H1 (cell line): ENCODE data around the gene PLXND1. TPM values are rescaled to one million over a fixed set of nuclear protein-coding genes. Genes with fewer than 3 reads are reported as not detected.

Source experiments
- CTCF ChIA-PET: fragments of 300-600 bp; sonication (Branson Sonifier 250); formaldehyde crosslinking; loops from one replicate; lab custom pipeline; 2021; ENCODE audit not compliant: partially characterized antibody; lab: Charles Lee
- POLR2A ChIA-PET: fragments of 300-600 bp; sonication (Branson Sonifier 250); formaldehyde crosslinking; loops from one replicate; lab custom pipeline; 2021; ENCODE audit warnings: inconsistent platforms; ENCODE audit not compliant: partially characterized antibody; lab: Charles Lee
- DNase-seq, 2 experiments: peaks; one replicate each; pipeline versions ENCODE4 v3.0.0 to v3.0.0-alpha.2; 2010 to 2022; ENCODE audit warnings: low spot score in 2 of 2, low read depth in 1 of 2, mixed read lengths in 1 of 2
- FAIRE-seq: peaks from 2 replicates; lab custom pipeline; 2011; peaks lifted over from hg19 to GRCh38; lab: Jason Lieb, UNC
- H2AFZ ChIP-seq: 2 replicates; pipeline ENCODE4 v1.8.1; 2012; ENCODE audit warnings: low read length, inconsistent platforms
- H2AK5ac ChIP-seq: 2 replicates; pipeline ENCODE4 v1.6.1; 2013; ENCODE audit warnings: low read depth, low read length
- H2BK120ac ChIP-seq: replicated peaks from 2 replicates; pipeline ENCODE3; 2013; ENCODE audit warnings: low read depth, low read length, inconsistent platforms
- H2BK12ac ChIP-seq: 2 replicates; pipeline ENCODE4 v1.6.1; 2013; ENCODE audit warnings: low read depth, low read length
- H2BK15ac ChIP-seq: 2 replicates; pipeline ENCODE4 v1.6.1; 2013; ENCODE audit warnings: low read length
- H2BK20ac ChIP-seq: 2 replicates; pipeline ENCODE4 v1.6.1; 2013; ENCODE audit warnings: low read length
- H2BK5ac ChIP-seq: 2 replicates; pipeline ENCODE4 v1.6.1; 2013; ENCODE audit warnings: low read depth, low read length
- H3K14ac ChIP-seq: 2 replicates; pipeline ENCODE4 v1.6.1; 2013; ENCODE audit warnings: inconsistent platforms; ENCODE audit not compliant: insufficient read length
- H3K18ac ChIP-seq: 2 replicates; pipeline ENCODE4 v1.6.1; 2013; ENCODE audit warnings: low read length; ENCODE audit errors: extremely low read depth
- H3K23ac ChIP-seq: 2 replicates; pipeline ENCODE4 v1.6.1; 2013; ENCODE audit warnings: inconsistent platforms; ENCODE audit not compliant: insufficient read length
- H3K23me2 ChIP-seq: 2 replicates; pipeline ENCODE4 v1.6.1; 2013; ENCODE audit warnings: low read depth, low read length
- H3K27ac ChIP-seq: 2 replicates; pipeline ENCODE4 v1.6.1; 2011; ENCODE audit warnings: low read depth, low read length, inconsistent platforms
- H3K27me3 ChIP-seq, 4 experiments: replicated peaks in 1 of 4; 1 replicate in 1 of 4; 2 replicates in 3 of 4; pipeline versions ENCODE4 v1.6.1 to v1.8.1; 2011 to 2013; ENCODE audit warnings: low read length in 3 of 4, mild to moderate bottlenecking in 3 of 4, inconsistent platforms in 2 of 4, mixed read lengths in 2 of 4, moderate library complexity in 1 of 4; ENCODE audit not compliant: control insufficient read depth in 3 of 4, insufficient read depth in 3 of 4; ENCODE audit errors: extremely low read depth in 1 of 4
- H3K36me3 ChIP-seq, 4 experiments: 2 replicates each; pipeline versions ENCODE4 v1.6.1 to v1.8.1; 2011 to 2013; ENCODE audit warnings: mild to moderate bottlenecking in 4 of 4, low read length in 3 of 4, moderate library complexity in 2 of 4, control low read depth in 1 of 4, inconsistent platforms in 1 of 4; ENCODE audit not compliant: insufficient read depth in 4 of 4, control insufficient read depth in 2 of 4
- H3K4ac ChIP-seq: replicated peaks from 2 replicates; pipeline ENCODE3; 2013; ENCODE audit warnings: low read length, low read depth, mixed read lengths, inconsistent platforms; ENCODE audit not compliant: insufficient read length
- H3K4me1 ChIP-seq, 4 experiments: replicated peaks in 1 of 4; 1 replicate in 1 of 4; 2 replicates in 3 of 4; pipeline versions ENCODE4 v1.6.1 to v1.8.1; 2011 to 2013; ENCODE audit warnings: low read length in 3 of 4, inconsistent platforms in 2 of 4, mixed read lengths in 1 of 4; ENCODE audit not compliant: insufficient read depth in 4 of 4, control insufficient read depth in 3 of 4
- H3K4me2 ChIP-seq, 2 experiments: 2 replicates each; pipeline versions ENCODE4 v1.6.1 to v1.8.1; 2011 to 2013; ENCODE audit warnings: low read depth in 2 of 2, low read length in 2 of 2, control low read depth in 1 of 2, inconsistent platforms in 1 of 2, mild to moderate bottlenecking in 1 of 2; ENCODE audit not compliant: insufficient read depth in 1 of 2
- H3K4me3 ChIP-seq, 4 experiments: fragments of 200-600, 300-600 bp in 1 of 4; sonication (generic), shearing (Covaris generic), sonication (Bioruptor Twin) in 1 of 4; 2 replicates each; pipeline versions ENCODE4 v1.5.1 to v1.8.1; 2011 to 2016; ENCODE audit warnings: low read length in 4 of 4, low read depth in 3 of 4, control low read depth in 2 of 4, inconsistent platforms in 2 of 4, mild to moderate bottlenecking in 2 of 4, mixed read lengths in 1 of 4, moderate library complexity in 1 of 4; ENCODE audit not compliant: insufficient read depth in 2 of 4; ENCODE audit errors: extremely low read depth in 1 of 4
- H3K56ac ChIP-seq: replicated peaks from 2 replicates; pipeline ENCODE3; 2013; ENCODE audit warnings: low read depth, mild to moderate bottlenecking, mixed read lengths, low read length, inconsistent platforms; ENCODE audit not compliant: insufficient read length
- H3K79me1 ChIP-seq: 2 replicates; pipeline ENCODE4 v1.6.1; 2013; ENCODE audit warnings: low read depth, low read length, control low read depth
- H3K79me2 ChIP-seq, 2 experiments: 2 replicates each; pipeline versions ENCODE4 v1.6.1 to v1.8.1; 2012 to 2013; ENCODE audit warnings: low read length in 2 of 2, mild to moderate bottlenecking in 2 of 2, inconsistent platforms in 1 of 2; ENCODE audit not compliant: insufficient read depth in 2 of 2, control insufficient read depth in 1 of 2
- H3K9ac ChIP-seq, 4 experiments: replicated peaks in 1 of 4; 1 replicate in 1 of 4; 2 replicates in 3 of 4; pipeline versions ENCODE4 v1.6.1 to v1.8.1; 2011 to 2013; ENCODE audit warnings: low read depth in 3 of 4, low read length in 3 of 4, control low read depth in 2 of 4, mild to moderate bottlenecking in 2 of 4, moderate library complexity in 2 of 4, inconsistent platforms in 1 of 4; ENCODE audit errors: extremely low read depth in 1 of 4
- H3K9me3 ChIP-seq, 2 experiments: 2 replicates each; pipeline versions ENCODE4 v1.6.1 to v1.8.1; 2012 to 2013; ENCODE audit warnings: mild to moderate bottlenecking in 2 of 2, moderate library complexity in 2 of 2, control low read depth in 1 of 2, inconsistent platforms in 1 of 2, low read depth in 1 of 2, low read length in 1 of 2, mixed read lengths in 1 of 2; ENCODE audit not compliant: insufficient read depth in 2 of 2
- H4K20me1 ChIP-seq, 2 experiments: replicated peaks in 1 of 2; 2 replicates each; pipeline versions ENCODE3 to v1.8.1; 2011 to 2013; ENCODE audit warnings: inconsistent platforms in 2 of 2, low read length in 2 of 2, mild to moderate bottlenecking in 1 of 2; ENCODE audit not compliant: insufficient read depth in 2 of 2, control insufficient read depth in 1 of 2
- H4K5ac ChIP-seq: 2 replicates; pipeline ENCODE4 v1.6.1; 2013; ENCODE audit warnings: low read length, low read depth, mixed read lengths, inconsistent platforms; ENCODE audit not compliant: insufficient read length
- H4K8ac ChIP-seq: 2 replicates; pipeline ENCODE4 v1.8.0; 2013; ENCODE audit warnings: mild to moderate bottlenecking, moderate library complexity, low read length, inconsistent platforms; ENCODE audit not compliant: insufficient read depth; ENCODE audit errors: extremely low read depth
- H4K91ac ChIP-seq: replicated peaks from 2 replicates; pipeline ENCODE3; 2013; ENCODE audit warnings: low read length, mixed read lengths, inconsistent platforms; ENCODE audit not compliant: insufficient read length
- CTCF ChIP-seq, 3 experiments: IDR thresholded peaks; 1 replicate in 2 of 3; 2 replicates in 1 of 3; pipeline versions ENCODE4 v1.5.1 to v1.6.1; 2011; ENCODE audit warnings: low read length in 3 of 3, mild to moderate bottlenecking in 3 of 3, inconsistent platforms in 2 of 3, low read depth in 1 of 3, moderate library complexity in 1 of 3; ENCODE audit not compliant: insufficient read depth in 1 of 3; ENCODE audit errors: control extremely low read depth in 1 of 3
- HDAC6 ChIP-seq: IDR thresholded peaks from one replicate; pipeline ENCODE4 v1.7.1; 2012; ENCODE audit warnings: low read depth, mild to moderate bottlenecking, inconsistent platforms, low read length, moderate library complexity
- NRF1 ChIP-seq: IDR thresholded peaks from 2 replicates; pipeline ENCODE4 v1.6.1; 2011; ENCODE audit warnings: mild to moderate bottlenecking, low read depth, low read length, improper control_type of control experiment
- RBBP5 ChIP-seq: IDR thresholded peaks from 2 replicates; pipeline ENCODE4 v1.7.1; 2012; ENCODE audit warnings: low read depth, mild to moderate bottlenecking, inconsistent platforms, low read length, moderate library complexity, borderline replicate concordance
- USF2 ChIP-seq: IDR thresholded peaks from 2 replicates; pipeline ENCODE4 v1.6.1; 2011; ENCODE audit warnings: low read length, improper control_type of control experiment
- WGBS, 2 experiments: shearing (Covaris generic) in 1 of 2; methylation state at CpG; one replicate each; pipeline versions ENCODE4 v1.1.6 to v1.1.7; 2013 to 2015; ENCODE audit warnings: low lambda C conversion rate in 2 of 2, mixed read lengths in 2 of 2, inconsistent platforms in 1 of 2, low coverage in 1 of 2, missing lambda C conversion rate in 1 of 2; ENCODE audit not compliant: insufficient replicate concordance in 2 of 2, insufficient coverage in 1 of 2, insufficient read length in 1 of 2; ENCODE audit errors: extremely low coverage in 1 of 2, missing lambda C conversion rate in 1 of 2; 5-methylcytosine and 5-hydroxymethylcytosine counted together
- polyA plus RNA-seq, 7 experiments: library from polyadenylated mRNA; depleted of rRNA in 3 of 7; stranded (reverse) in 5 of 7; unstranded in 2 of 7; fragments of >200 nt in 5 of 7; fragments of 200-250 nt in 2 of 7; gene quantifications; 1 replicate in 5 of 7; 2 replicates in 1 of 7; 4 replicates in 1 of 7; pipeline versions ENCODE4 v1.2.1 to v1.2.3, GENCODE V29; 2011 to 2013; ENCODE audit warnings: missing spikeins in 2 of 7, mixed read lengths in 2 of 7
- total RNA-seq: library from RNA; stranded (reverse); fragmentation: NEBNext Ultra II Directional; extraction: Animal tissue kit (Norgen Biotek cat#: 25700); gene quantifications from 2 replicates; pipeline ENCODE4 v1.2.1, GENCODE V29; 2021

PLXND1 gene
- total and polyA plus RNA-seq, 2 of the 8 experiments (the other 6 are each of a cell fraction or from before 2014, with no cell fraction given): 17.7 to 66.4 TPM

- H2BK12ac ChIP-seq: no peak overlapping the region
- H3K36me3 ChIP-seq: no peaks in the 10 kb centered on the region; a peak in 1 of 8 replicates
- H2BK15ac ChIP-seq: no peak overlapping the region
- no peak for TF ChIP-seq CTCF (IDR thresholded peaks at IDR 0.05; ENCODE audit: control extremely low read depth in 1 of 3, insufficient read depth in 1 of 3, low read depth in 1 of 3, low read length in 3 of 3)
- no peak for TF ChIP-seq RBBP5
- TF ChIP-seq NRF1: no peak
- TF ChIP-seq USF2: no peak
- TF ChIP-seq HDAC6: no peak
- no peaks in the 10 kb centered on the region for H3K9me3 ChIP-seq
- H3K14ac ChIP-seq: no peak overlapping the region
- H3K4me3 ChIP-seq: no peak overlapping the region
- H4K91ac ChIP-seq: no peak overlapping the region
- no peak overlapping the region for H4K5ac ChIP-seq
- H2BK120ac ChIP-seq: no peak overlapping the region
- H3K79me2 ChIP-seq: no peaks in the 10 kb centered on the region
- H3K23me2 ChIP-seq: no peaks in the 10 kb centered on the region
- WGBS, 2 experiments: 96% methylated on average over 15 of the region's 15 CpGs; no CpG with 5 or more reads in 1 of the 2 experiments
- DNase-seq (no peak), FAIRE-seq (no peak)
- H3K4me2 ChIP-seq: no peak overlapping the region
- no peak overlapping the region for H3K27ac ChIP-seq
- no peak overlapping the region for H2AFZ ChIP-seq
- no peak overlapping the region for H3K4ac ChIP-seq
- no peaks in the 10 kb centered on the region; a peak in 1 of 7 replicates for H3K27me3 ChIP-seq
- H2BK5ac ChIP-seq: no peak overlapping the region
- no peak overlapping the region for H3K23ac ChIP-seq
- H3K9ac ChIP-seq: no peak overlapping the region
- no peak overlapping the region for H3K18ac ChIP-seq
- H3K56ac ChIP-seq: no peak overlapping the region
- H2BK20ac ChIP-seq: no peak overlapping the region
- ChIA-PET CTCF (interaction anchor here (2.3 to 11.3 kb wide), 3 partner anchors 10 to 67 kb away, joined by 10 to 93 read pairs (median 10); no protein-coding TSS in a partner anchor), POLR2A (no interaction called here)
- no peak overlapping the region for H2AK5ac ChIP-seq
- H3K79me1 ChIP-seq: no peaks in the 10 kb centered on the region
- H4K8ac ChIP-seq: no peak overlapping the region
- peaks cover 3 to 22% (median 11%) of the 10 kb centered on the region in 4 experiments for H3K4me1 ChIP-seq
- H4K20me1 ChIP-seq: peaks cover 0 to 1% of the 10 kb centered on the region in 2 experiments
Observed at GRCh38 chr3:129556358-129556695, 50.1 kb downstream of the PLXND1 start.
